ENCODE data around the gene TROAP.
"Not testable (repeated sequence)": the region's sequence is repeated elsewhere in the genome, so short reads cannot be mapped to it uniquely, and the experiment has no call there.

The TROAP gene

DNA sequence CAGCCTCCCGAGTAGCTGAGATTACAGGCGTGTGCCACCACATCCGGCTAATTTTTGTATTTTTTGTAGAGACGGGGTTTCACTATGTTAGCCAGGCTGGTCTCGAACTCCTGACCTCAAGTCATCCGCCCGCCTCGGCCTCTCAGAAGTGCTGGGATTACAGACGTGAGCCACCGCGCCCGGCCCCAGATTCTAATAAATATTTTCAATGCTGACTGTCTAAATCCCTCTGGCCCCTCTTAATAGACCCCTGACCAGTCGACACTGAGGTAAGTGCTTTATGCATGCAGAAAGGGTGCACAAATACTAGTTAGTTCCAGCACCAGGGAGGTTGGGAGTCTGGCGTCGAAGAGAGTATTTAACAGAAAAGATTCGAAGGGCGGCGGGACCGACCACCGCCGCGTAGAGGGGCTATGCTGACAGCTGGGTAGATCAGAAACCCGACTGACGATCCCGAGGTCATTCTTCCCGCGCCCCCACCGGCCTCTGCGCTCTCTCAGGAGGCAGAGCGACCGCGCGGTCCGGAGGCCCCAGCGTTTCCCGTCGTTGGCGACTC, 43.1 kb downstream of the TROAP start:
- CTCF ChIA-PET, result interaction anchor here (1.1 to 11.6 kb wide), 10 partner anchors 8 to 149 kb away, joined by 3 to 309 read pairs (median 4); partner anchors contain the start of gene TROAP

DNA sequence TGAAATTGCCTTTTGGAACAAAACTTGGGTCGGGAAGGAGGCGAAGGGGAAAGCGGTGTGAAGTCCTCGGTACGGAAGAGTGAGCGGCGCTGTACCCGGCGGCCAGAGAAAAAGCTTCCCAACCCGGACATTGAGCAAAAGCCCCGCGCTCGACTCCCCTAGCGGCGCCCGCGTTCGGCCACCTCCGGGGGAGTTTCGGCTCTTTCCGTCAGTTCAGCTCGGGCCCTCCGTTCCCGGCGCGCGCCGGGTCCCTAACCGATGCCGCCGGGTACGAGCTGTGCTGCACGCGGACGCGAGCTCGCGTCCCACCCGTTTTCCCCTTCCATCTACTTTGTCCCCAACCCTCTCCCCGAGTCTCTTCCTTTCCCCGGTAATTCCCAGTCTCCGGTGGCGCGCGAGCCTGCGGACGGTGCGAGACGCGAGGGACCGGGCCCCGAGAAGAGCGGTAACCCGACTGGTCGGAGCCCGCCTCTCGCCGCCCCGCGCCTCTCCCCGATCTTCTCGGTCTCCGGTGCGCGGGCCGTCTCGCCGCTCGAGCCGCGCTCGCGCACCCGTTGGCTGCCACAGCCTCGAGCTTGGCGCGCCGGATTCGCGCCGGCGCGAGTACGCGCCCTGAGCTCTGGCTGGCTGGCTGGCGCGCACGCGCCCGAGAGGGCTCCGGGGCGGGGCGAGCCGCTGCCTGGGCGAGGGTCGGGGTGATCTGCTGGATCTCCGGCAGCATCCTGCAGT, 43.8 kb downstream of the TROAP start:
- Mint-ChIP-seq H3K27me3 (peaks cover 13% of the 10 kb centered on the region), H3K4me3 (peak overlapping the region; percentile 93), H3K9me3 (no peaks in the 10 kb centered on the region), H3K36me3 (peaks cover 2% of the 10 kb centered on the region), H3K4me1 (peaks cover 38% of the 10 kb centered on the region), H3K27ac (peak overlapping the region; percentile 94)
- peak; percentile 93 for DNase-seq
- CTCF ChIA-PET, result interaction anchor here (1.0 to 11.6 kb wide), 11 partner anchors 9 to 148 kb away, joined by 3 to 309 read pairs (median 3); partner anchors contain the start of genes C1QL4 and TROAP

More for the DNA sequence above, 43.1 kb downstream of the TROAP start:
- Mint-ChIP-seq H3K4me1 (peaks cover 38% of the 10 kb centered on the region), H3K27me3 (peaks cover 14% of the 10 kb centered on the region), H3K4me3 (peak overlapping the region; percentile 93), H3K36me3 (peaks cover 2% of the 10 kb centered on the region), H3K9me3 (no peaks in the 10 kb centered on the region), H3K27ac (peak overlapping the region; percentile 94)
- no peak for DNase-seq

DNA sequence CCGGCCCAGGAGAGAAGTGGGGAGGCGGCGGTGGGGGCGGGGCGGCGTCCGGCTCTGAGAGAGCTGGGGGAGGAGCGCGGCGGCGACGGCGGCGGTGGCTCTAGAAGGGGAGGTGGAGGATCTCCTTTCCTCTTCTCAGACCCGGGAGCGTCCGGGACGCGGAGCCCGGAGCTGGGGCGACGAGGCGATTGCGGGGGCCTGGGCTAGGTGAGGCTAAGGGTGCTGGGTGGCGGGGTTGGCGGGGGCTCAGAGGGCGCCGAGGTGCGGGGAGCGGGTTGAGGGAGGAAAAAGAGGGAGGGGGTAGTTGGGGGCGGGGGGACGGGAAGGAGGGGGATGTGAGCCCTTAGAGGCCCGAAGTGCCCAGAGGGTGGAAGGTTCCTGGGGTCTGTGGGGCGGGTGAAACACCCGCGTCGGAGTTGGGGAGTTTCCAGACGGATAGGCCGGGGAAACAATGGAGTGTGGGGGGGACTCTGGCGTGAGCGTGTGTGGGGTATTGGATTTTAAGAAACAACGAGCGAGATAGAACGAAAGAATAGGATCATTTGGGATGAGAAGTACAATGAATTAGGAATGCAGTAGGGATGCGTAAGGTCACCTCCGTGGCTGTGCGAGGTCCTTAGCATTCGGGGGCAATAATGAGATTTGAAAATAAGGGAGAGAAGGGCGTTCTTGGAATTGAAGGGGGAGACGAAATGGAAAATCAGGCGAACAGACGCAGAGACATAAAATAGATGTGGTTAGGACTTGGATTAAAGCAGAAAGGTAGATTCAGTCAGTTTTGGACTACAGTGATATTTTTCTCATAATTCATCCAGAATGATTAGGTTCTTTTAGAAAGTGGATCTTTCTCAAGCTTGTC, 44.6 kb downstream of the TROAP start, which contains the start of gene SPATS2:
Gene SPATS2 (plus strand): TSS at position 82 of the 859 bp plus-strand sequence. CDS start 93,551 bp downstream, outside the sequence.
- CTCF ChIA-PET, result interaction anchor here (1.0 to 11.6 kb wide), 11 partner anchors 8 to 147 kb away, joined by 3 to 309 read pairs (median 3); partner anchors contain the start of genes C1QL4, DNAJC22 and TROAP
- no peak for DNase-seq
- no peaks in the 10 kb centered on the region for H3K9me3 Mint-ChIP-seq

DNA sequence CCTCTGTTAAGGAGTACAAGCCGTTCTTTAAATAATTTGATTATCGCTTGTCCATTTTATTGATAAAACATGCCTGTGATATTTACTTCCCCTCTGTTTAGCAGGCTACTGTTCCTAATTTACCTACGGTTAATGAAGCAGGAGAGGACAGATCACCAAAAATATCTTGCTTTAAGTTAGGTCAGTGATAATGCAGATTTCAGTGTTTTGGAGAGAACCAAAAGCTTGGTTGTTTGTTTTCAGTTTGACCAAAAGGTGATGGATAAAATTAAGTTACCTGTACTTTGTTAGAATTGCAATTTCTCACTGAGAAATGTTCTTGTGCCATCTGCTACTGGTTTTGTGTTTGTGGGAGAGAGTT, 45.2 kb downstream of the TROAP start:
- Mint-ChIP-seq H3K36me3 (peaks cover 2% of the 10 kb centered on the region), H3K9me3 (no peaks in the 10 kb centered on the region)

More for the DNA sequence above, 44.6 kb downstream of the TROAP start, which contains the start of gene SPATS2:
- peaks cover 39% of the 10 kb centered on the region for H3K4me1 Mint-ChIP-seq
- peaks cover 13% of the 10 kb centered on the region for H3K27me3 Mint-ChIP-seq
- H3K4me3 Mint-ChIP-seq, result peak within 1 kb of the TSS; percentile 93
- peaks cover 2% of the 10 kb centered on the region for H3K36me3 Mint-ChIP-seq
- H3K27ac Mint-ChIP-seq, result peak within 1 kb of the TSS; percentile 94

DNA sequence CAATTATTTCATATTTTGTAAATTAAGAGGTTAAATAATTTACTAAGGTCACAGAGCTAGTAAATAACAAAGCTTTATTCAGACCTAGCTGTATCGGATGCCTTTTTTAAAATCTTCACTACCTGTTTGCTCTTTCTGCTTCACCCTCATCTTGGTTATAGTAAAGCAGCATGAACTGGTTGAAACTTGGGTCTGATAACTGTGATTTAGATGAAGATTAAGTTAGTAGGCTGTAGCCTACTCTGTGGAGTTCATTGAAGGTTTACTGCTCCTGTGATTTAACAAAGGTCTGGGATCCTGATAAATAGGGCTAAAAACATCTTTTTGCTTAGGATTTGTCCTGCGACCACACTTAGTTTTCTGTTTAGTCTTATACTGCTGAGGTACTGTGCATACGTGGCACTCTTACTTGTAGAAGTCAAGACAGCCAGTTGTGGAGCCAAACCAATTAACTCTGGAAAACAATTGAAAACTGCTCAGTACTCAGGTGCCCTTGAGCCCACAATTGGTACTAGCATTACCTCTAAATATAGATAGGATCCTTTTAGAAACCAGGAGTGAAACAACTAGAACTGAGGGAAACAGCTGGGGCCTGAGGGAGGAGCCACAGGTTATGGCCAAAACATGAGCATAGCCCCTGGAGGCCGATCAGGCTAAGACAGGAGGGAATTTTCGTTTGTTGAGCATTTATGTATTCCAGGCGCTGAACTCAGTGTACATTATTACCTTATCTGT, 46.5 kb downstream of the TROAP start:
- DNase-seq, result peak; percentile 49
- H3K27ac Mint-ChIP-seq, result peak overlapping the region; percentile 56
- CTCF ChIA-PET, result interaction anchor here (0.5 to 2.1 kb wide), 3 partner anchors 20 to 144 kb away, joined by 3 to 5 read pairs (median 4); no protein-coding TSS in a partner anchor
- H3K9me3 Mint-ChIP-seq, result no peaks in the 10 kb centered on the region
- no peak overlapping the region for H3K4me3 Mint-ChIP-seq
- peaks cover 6% of the 10 kb centered on the region for H3K27me3 Mint-ChIP-seq
- peaks cover 2% of the 10 kb centered on the region for H3K36me3 Mint-ChIP-seq
- peaks cover 40% of the 10 kb centered on the region for H3K4me1 Mint-ChIP-seq

More for the DNA sequence above, 45.2 kb downstream of the TROAP start:
- DNase-seq, result no peak
- H3K4me1 Mint-ChIP-seq, result peaks cover 40% of the 10 kb centered on the region
- no peak overlapping the region for H3K27ac Mint-ChIP-seq
- peaks cover 13% of the 10 kb centered on the region for H3K27me3 Mint-ChIP-seq
- CTCF ChIA-PET, result interaction anchor here (1.0 to 2.1 kb wide), 4 partner anchors 10 to 146 kb away, joined by 3 to 7 read pairs (median 4); partner anchors contain the start of gene DNAJC22
- H3K4me3 Mint-ChIP-seq, result peak overlapping the region; percentile 93

DNA sequence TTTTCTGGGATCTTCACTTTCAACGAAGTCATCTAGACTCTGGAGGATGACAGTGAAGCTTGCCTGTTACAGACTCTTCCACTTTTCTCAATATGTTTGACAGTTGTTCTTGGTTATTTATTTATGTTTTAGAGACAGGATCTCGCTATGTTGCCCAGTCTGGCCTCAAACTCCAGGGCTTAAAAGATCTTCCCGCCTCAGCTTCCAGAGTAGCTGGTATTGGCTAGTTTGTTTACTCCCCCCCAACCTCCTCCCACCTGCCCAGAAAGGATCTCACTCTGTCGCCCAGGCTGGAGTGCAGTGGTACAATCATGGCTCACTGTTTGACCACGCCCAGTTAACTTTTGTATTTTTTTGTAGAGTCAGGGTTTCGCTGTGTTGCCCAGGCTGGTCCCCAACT, 47.5 kb downstream of the TROAP start:
- H3K9me3 Mint-ChIP-seq, result no peaks in the 10 kb centered on the region

DNA sequence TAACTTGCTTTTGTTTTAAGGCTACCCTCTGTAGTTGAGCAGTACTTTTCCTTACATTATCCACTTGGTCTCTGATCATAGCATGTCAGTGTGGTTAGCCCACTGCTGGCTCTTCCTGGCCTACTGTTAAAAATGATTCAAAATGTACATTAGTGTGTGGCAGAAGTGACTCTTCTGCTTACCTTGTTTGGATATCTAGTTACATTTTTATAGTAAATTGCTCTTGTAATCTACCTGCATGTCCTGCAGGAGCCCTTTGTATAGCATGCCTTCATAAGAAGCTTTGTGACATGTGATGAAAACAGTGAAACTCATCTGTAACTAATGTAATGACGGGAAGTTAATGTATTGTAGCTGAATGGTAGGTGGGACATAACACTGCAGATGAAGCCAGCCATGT, 52.4 kb downstream of the TROAP start:
- Mint-ChIP-seq H3K27me3 (no peaks in the 10 kb centered on the region), H3K27ac (no peak overlapping the region), H3K4me3 (no peak overlapping the region), H3K9me3 (no peaks in the 10 kb centered on the region), H3K4me1 (peaks cover 6% of the 10 kb centered on the region), H3K36me3 (peaks cover 2% of the 10 kb centered on the region)
- CTCF ChIA-PET, result interaction anchor here (1.1 to 1.8 kb wide), 2 partner anchors 9 to 28 kb away, joined by 3 to 5 read pairs; partner anchors contain the start of gene SPATS2
- no peak for DNase-seq

More for the DNA sequence above, 47.5 kb downstream of the TROAP start:
- Mint-ChIP-seq H3K4me1 (peaks cover 38% of the 10 kb centered on the region), H3K27ac (no peak overlapping the region), H3K27me3 (peaks cover 6% of the 10 kb centered on the region), H3K36me3 (peaks cover 2% of the 10 kb centered on the region), H3K4me3 (no peak overlapping the region)
- no peak for DNase-seq
- CTCF ChIA-PET, result interaction anchor here (1.2 to 1.8 kb wide), 2 partner anchors 12 to 18 kb away, joined by 3 to 6 read pairs; no protein-coding TSS in a partner anchor

DNA sequence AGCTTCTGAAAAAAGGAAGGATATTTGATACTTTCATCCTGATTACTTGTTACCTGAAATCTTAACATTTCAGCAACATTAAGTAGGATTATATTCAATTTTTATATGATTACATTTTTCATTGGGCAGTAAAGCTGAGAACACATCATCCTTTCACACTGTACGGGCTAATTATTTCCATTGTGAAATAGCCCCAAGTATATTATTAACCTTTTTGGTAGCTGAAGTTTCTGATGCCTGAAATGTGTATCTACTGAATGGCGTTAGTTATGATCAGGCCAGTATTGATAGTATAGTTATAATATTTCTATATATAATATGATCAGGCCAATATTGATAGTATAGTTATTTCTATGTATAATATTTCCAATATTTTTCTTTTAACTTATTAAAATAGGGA, 54.3 kb downstream of the TROAP start:
- peaks cover 2% of the 10 kb centered on the region for H3K4me1 Mint-ChIP-seq
- no peak for DNase-seq
- no peaks in the 10 kb centered on the region for H3K36me3 Mint-ChIP-seq
- no peaks in the 10 kb centered on the region for H3K27me3 Mint-ChIP-seq
- no peaks in the 10 kb centered on the region for H3K9me3 Mint-ChIP-seq
- H3K4me3 Mint-ChIP-seq, result no peak overlapping the region
- CTCF ChIA-PET, result interaction anchor here (1.4 to 2.3 kb wide), 2 partner anchors 11 to 19 kb away, joined by 3 to 8 read pairs; no protein-coding TSS in a partner anchor
- no peak overlapping the region for H3K27ac Mint-ChIP-seq

DNA sequence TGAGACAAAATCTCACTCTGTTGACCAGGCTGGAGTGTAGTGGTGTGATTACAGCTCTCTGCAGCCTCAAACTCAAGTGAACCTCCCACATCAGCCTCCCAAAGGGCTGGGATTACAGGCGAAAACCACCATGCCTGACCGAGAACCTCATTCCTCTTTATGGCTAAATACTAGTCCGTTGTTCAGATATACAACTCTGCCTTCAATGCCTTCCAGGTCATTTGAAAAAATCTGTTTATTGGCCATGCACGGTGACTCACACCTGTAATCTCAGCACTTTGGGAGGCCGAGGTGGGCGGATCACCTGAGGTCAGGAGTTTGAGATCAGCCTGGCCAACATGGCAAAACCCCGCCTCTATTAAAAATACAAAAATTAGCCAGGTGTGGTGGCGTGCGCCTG, 57.1 kb downstream of the TROAP start:
- H3K36me3 Mint-ChIP-seq, H3K4me3 Mint-ChIP-seq, H3K27ac Mint-ChIP-seq, H3K4me1 Mint-ChIP-seq, CTCF ChIA-PET, H3K9me3 Mint-ChIP-seq, H3K27me3 Mint-ChIP-seq, DNase-seq: not testable (repeated sequence)
